Astrocyte of the spinal cord (primary cell): ENCODE measurements around the gene MGAT3.

ENCODE experiments used
- DNase-seq: peaks from one replicate; pipeline ENCODE4 v3.0.0; 2011; ENCODE audit warnings: low read depth, low spot score
- H3K4me3 ChIP-seq: 2 replicates; pipeline ENCODE4 v1.5.1; 2011; ENCODE audit warnings: low read depth, mild to moderate bottlenecking, low read length, moderate library complexity
- CTCF ChIP-seq: IDR thresholded peaks from 2 replicates; pipeline ENCODE4 v1.5.1; 2012; ENCODE audit warnings: low read depth, mild to moderate bottlenecking, low read length, inconsistent platforms
- in situ Hi-C: cut with HindIII; loops from 2 replicates; pipeline ENCODE4 v1.10.0; 2017; ENCODE audit warnings: low sequenced_read_pairs

MGAT3 gene

GRCh38 chr22:39463277-39463676 is 6.5 kb downstream of the MGAT3 start:
- H3K4me3 ChIP-seq: no peak overlapping the region
- TF ChIP-seq CTCF: no peak
- in situ Hi-C loops: no loop called here
- no peak for DNase-seq

GRCh38 chr22:39463931-39464390 is 7.1 kb downstream of the MGAT3 start:
- in situ Hi-C loops: no loop called here
- no peak overlapping the region for H3K4me3 ChIP-seq
- no peak for TF ChIP-seq CTCF
- no peak for DNase-seq

- no peak for DNase-seq
- no peak for TF ChIP-seq CTCF
- H3K4me3 ChIP-seq: no peak overlapping the region
- in situ Hi-C loops: no loop called here
These were observed 9.6 kb downstream of the MGAT3 start for GRCh38 chr22:39466228-39467006.

- TF ChIP-seq CTCF: no peak
- H3K4me3 ChIP-seq: no peak overlapping the region
- in situ Hi-C loops: no loop called here
- DNase-seq: no peak
These were observed 10.6 kb downstream of the MGAT3 start for GRCh38 chr22:39467390-39467895.

GRCh38 chr22:39468487-39469325 is 11.9 kb downstream of the MGAT3 start:
- no peak for DNase-seq
- in situ Hi-C loops: no loop called here
- TF ChIP-seq CTCF: no peak
- H3K4me3 ChIP-seq: no peak overlapping the region

GRCh38 chr22:39469326-39469680 is 12.5 kb downstream of the MGAT3 start:
- DNase-seq: no peak
- in situ Hi-C loops: no loop called here
- no peak overlapping the region for H3K4me3 ChIP-seq
- no peak for TF ChIP-seq CTCF
